GM18499 (cell line): ENCODE results near the gene SRXN1.
"Not testable (repeated sequence)": the region's sequence is repeated elsewhere in the genome, so short reads cannot be mapped to it uniquely, and the experiment has no call there.

Experiments
- ATAC-seq: cut with Tn5 transposase; IDR thresholded peaks from one replicate; pipeline ENCODE4 v1.9.1; 2021; ENCODE audit warnings: moderate number of reproducible peaks; ENCODE audit not compliant: insufficient read depth, unreplicated experiment

Gene SRXN1

DNA sequence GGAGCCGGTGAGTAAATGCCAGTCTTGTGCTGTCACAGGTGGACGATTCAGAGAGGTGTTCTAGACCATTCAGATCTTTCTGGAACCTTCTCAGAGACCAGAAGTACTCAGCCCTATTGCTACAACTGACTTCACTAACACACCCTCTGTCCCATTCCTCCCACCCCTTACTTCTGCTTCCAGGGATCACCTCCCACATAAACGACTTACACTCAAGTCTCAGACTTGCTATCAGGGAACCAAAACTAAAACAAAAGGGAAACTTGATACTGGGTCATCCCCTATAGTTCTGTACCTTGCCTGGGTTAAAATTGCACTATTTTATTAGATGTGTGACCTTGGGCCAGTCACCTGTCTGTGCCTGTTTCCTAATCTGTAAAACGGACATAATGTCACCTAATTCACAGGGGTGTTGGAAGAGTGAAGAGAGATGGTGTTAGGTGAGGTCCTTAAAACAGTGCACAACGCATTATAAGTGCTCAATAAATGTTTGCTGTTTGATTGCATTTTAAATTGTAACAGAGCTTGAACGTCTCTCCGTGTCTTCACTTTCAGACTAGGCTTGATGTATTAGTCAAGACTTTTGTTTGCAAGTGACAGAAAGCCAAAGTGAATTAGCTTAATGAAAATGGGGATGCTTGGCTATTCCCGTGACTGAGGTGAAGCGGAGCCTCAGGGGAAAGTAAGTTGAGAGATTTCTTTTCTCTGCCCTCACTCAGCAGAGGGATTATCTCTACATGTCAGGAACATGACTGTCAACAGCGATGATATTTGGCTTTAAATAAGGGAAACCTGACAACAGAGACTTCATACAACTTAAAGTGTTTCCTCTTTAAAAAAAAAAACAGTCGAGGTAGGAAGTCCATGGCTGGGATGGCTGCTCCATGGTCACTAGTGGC, 3.0 kb upstream of the SRXN1 start:
- no peak for ATAC-seq

DNA sequence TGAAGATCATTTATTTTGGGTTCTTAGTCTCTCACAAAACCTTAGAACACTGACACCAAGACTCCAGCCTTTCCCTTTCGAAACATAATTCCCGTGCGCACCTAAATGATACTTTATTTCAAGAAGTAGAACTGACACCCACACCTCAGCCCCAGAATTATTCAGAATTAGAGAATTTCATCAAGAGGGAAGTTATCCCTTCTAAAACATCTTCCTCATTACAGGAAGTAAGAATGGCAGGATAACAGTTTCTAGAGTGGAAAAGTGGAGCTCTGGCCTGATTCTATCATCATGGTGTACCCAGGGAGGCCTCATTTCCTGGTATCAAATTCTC, 1.4 kb upstream of the SRXN1 start:
- no peak for ATAC-seq

- ATAC-seq, result no peak
These were observed 803 bp upstream of the SRXN1 start for GRCh38 chr20:653590-654416.

- ATAC-seq, result no peak
These were observed 338 bp downstream of the SRXN1 start for GRCh38 chr20:652615-653109.

DNA sequence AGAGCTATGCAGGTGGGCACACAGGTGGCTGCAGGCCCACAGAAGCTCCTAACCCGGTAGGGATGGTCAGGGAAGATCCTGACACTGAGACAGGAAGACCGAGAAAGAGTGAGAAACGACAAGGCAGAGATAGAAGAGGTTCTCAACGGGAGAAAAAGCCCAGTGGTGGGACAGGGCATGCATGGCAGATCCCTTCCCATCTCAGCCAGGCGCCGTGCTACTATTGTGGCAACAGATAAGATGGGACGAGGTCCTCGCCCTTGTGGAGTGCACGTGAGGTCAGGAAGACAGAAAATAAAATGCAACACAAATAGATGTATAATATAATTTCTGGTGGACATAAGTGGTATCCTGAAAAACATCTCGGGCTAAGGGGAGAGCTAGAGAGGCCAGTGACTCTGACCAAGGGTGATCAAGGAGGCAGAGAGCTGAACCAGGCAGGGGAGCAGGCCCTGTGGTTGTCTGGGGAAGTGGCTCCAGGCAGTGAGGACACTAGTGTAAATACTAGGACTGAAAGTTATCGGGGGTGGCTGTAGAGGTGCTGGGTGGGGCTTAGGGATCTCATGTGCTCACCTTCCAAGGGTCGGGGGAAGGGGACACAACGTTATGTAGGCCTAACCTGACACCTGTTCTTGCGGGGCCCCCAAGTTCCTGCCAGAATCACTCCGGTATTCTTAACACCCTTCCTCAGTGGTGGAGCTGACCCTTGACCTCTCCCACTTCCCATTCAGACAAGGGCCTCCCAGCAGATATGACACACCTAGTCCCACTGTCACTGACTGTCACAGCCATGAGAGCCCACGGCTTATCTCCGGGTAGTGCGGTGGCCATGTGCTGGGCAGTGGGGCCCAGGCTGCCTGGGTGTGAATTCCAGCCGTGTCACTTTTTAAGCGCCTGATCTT, 1.0 kb downstream of the SRXN1 start:
- no peak for ATAC-seq

DNA sequence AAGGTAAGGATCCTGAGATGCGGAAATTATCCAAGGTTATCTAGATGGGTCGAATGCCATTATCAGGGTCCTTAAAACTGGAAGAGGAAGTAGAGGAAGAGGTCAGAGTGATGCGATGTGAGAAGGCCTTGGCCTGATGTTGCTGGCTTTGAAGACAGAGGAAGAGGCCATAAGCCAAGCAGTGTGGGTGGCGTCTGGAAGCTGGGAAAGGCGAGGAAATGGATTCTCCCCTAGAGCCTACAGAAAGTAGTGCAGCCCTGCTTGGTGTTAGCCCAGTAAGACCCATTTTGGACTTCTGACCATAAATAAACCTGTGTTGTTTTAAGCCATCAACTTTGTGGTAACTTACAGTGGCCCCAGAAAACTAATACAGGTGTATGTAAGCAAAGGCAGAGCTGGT, 2.0 kb downstream of the SRXN1 start:
- ATAC-seq, result no peak

DNA sequence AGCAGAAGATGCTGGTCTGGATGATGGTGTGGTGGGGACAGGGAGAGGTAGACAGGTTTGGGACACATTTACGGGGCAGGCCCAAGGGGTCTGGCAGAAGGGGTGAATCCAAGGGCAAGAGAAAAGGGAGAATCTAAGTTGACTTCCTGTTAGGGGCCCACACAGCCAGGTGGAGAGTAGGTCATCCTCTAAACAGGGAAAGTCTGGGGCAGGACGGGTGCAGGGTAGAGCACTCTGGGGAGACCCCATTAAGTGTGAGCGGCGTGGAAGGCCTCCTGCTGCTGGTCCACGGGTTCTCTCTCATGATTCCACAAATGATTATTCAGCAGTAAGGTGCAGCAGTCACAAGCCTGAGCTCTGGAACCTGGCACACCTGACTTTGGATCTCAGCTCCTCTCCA, 2.7 kb downstream of the SRXN1 start:
- no peak for ATAC-seq

DNA sequence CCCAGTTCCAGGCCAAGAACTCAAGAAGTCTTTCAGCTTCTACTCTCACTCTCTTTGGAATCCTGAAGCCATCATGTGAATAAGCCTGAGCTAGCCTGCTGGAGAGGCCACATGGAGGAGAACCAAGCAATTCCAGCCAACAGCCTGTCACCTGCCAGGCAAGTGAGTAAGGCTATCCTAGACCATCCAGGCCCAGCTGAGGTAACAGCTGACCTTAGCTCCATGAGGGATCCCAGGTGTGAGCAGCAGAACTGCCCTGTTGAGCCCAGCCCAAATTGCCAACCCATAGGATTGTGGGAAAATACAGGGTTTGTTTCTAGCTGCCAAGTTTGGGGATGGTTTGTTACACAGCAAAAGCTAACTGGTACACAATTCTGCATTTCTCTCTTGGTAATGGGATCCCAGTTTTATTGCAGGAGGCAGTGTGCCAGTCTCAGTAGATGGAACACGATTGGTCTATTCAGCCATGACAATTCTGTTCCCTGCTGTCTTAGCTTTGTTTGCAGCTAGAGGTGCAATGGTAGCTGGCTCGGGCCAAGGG, 5.5 kb downstream of the SRXN1 start:
- ATAC-seq, result no peak

DNA sequence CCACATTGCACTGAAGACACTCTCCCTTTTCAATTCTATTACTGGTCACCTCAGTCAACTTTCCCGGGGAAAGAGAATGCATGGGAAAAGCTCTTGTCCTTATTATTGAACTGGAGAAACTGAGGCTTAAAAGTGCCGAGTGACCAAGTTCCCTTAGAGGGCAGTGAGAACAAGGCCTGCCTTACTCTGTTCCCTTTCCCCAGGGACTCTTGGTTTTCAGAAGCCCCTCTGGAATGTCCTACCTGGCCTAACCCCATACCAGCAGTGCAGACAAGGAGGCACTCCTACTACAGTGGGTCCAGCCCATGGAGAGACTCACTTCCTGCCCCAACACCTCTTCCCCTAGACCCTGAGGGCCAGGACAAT, 6.1 kb downstream of the SRXN1 start:
- ATAC-seq, result no peak

- no peak for ATAC-seq
These were observed 6.7 kb downstream of the SRXN1 start for GRCh38 chr20:646107-646867.

GRCh38 chr20:645318-646106, 7.5 kb downstream of the SRXN1 start:
- no peak for ATAC-seq

DNA sequence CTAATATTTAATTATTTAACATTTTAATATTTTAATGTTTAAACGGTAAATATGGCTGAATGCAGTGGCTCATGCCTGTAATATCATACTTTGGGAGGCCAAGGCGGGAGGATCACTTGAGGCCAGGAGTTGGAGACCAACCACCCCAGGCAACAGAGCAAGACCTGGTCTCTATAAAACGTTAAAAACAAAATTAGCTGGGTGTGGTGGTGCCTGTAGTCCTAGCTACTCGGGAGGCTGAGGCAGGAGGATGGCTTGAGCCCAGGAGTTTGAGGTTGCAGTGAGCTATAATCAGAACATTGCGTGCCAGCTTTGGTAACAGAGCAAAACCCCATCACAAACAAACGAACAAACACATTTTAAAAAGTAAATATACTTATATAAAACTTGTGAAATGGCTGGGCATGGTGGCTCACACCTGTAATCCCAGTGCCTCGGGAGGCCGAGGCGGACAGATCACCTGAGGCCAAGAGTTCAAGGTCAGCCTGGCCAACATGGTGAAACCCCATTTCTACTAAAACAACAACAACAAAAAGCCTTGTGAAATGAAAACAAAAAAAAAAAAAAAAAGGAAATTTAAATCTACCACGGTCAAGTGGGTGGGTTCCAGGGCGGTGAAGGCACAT, 8.2 kb downstream of the SRXN1 start:
- no peak for ATAC-seq

DNA sequence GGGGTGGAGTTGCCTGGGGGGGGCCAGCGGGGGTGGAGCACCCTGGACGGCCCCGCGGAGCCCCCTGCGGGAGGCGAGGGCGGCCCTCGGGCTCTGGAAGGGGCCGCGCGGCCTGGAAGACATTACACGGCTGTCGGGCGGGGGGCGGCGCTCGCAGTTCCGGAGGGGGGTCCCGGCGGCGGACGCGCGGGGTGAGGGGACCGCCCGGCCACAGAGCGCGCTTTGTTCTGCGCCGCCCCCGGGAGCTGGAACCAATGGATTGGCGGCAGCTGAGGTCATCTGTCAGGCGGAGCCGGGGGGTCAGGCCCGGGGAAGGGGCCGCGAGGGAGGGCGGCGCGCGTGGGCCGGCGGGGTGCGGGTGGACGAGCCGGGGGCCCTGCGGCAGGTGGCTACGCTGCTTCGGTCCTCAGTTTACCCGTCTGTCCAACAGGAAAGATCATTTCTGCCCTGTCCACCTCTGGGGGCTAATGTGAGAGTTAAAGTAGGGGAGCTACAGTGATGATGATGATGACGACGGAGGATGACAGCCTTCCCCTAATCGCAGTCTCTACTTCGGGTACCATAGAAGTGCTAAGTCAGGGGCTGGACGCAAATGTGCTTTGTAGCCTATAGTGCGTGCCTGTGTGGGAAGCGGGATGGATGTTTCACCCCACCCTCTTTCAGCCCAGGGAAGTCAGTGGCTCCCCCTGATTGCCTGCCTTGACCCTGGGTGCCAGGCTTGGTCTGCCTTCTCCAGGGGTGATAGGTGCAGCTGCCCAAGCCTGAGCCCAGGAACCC, 10.4 kb downstream of the SRXN1 start:
- ATAC-seq, result no peak

DNA sequence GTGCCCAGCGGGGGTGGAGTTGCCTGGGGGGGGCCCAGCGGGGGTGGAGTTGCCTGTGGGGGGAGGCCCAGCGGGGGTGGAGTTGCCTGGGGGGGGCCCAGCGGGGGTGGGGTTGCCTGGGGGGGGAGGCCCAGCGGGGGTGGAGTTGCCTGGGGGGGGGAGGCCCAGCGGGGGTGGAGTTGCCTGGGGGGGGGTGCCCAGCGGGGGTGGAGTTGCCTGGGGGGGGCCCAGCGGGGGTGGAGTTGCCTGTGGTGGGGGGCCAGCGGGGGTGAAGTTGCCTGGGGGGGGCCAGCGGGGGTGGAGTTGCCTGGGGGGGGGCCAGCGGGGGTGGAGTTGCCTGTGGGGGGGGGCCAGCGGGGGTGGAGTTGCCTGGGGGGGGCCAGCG, 11.0 kb downstream of the SRXN1 start:
- ATAC-seq, result not testable (repeated sequence)

- no peak for ATAC-seq
These were observed 11.5 kb downstream of the SRXN1 start for GRCh38 chr20:641516-641875.

DNA sequence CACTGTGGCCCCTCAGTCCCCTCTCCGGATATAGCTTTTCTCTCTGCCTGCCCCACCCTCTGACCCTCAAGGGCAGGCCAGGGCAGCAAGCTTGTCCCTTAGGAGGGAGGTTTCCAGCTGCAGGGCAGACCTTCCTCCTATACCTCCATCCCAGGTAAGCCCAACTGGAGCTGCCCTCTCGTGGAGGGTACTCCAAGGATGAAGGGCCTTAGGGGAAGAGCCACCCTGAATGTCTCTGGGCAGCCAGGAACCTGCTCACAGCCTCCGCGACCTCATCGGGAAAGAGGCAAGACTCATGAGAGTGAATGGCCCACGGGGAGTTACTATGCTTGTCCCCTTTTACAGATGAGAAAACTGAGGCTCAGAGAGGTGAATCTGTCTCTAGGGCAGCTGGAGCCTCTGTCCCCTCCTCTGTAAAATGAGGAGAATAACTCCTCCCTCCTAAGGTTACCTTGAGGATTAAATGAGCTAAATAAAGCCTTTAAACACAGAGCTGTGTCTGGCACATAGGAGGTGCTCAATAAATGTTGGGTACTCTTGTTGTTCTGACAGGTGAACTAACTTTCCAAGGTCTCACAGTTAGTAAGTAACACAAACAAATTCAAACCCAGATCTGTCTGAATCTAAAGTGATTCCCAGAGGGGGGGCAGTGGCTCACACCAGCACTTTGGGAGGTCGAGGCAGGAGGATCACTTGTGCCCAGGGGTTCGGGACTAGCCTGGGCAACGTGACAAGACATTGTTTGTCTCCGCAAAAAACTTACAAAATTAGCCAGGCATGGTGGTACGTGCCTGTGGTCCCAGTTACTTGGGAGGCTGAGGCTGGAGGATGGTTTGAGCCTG, 12.1 kb downstream of the SRXN1 start:
- ATAC-seq, result no peak

DNA sequence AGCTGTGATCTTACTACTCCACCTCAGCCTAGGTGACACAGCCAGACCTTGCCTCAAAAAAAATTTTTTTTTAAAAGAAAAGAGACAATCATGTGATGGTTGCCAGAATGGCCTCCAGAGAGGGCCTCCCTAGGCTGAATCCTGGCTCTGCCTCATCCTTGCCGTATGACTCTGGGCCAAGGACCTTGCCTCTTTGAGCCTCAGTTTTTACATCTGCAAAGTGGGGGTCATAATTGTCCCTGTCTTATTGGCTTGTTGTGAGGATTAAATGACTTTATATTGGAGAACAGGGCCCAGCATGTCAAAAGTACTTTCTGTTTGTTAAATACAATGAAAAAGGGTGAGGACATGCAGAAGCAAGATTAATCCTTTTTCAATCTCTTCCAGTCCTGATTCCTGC, 14.4 kb downstream of the SRXN1 start:
- no peak for ATAC-seq
